Measurements from ENCODE around the gene FARP2.

GRCh38 chr2:241482126-241482955, 126.3 kb downstream of the FARP2 start:
- TF ChIP-seq CTCF (conservative IDR thresholded peaks at IDR 0.05; ENCODE audit: low read depth, low read length) (no peak), RAD21 (IDR thresholded peaks at IDR 0.05; ENCODE audit: low read length) (no peak), BHLHE40 (IDR thresholded peaks at IDR 0.05; ENCODE audit: low read depth, low read length) (no peak), POLR2A (IDR thresholded peaks at IDR 0.05; ENCODE audit: low read depth, low read length) (no peak), RCOR1 (IDR thresholded peaks at IDR 0.05; ENCODE audit: insufficient replicate concordance, low read length) (no peak), RFX5 (IDR thresholded peaks at IDR 0.05; ENCODE audit: low read depth, low read length) (no peak), SMC3 (IDR thresholded peaks at IDR 0.05; ENCODE audit: low read depth, low read length) (no peak), MXI1 (IDR thresholded peaks at IDR 0.05; ENCODE audit: borderline replicate concordance, low read depth, low read length) (no peak)

Data from IMR-90 (cell line).